Right cardiac atrium (tissue), 5 donors: ENCODE data around the gene CHAT. TPM values are rescaled to one million over a fixed set of nuclear protein-coding genes. Genes with fewer than 3 reads are reported as not detected.
A peak's percentile ranks its signal among the peaks of the same experiment; 100 is the strongest.

Experiments
- ATAC-seq, 2 donors: fragments of 200-7000 bp; cut with Tn5 transposase; one replicate each; pipeline versions ENCODE4 v1.8.0 to v1.9.1; 2020; ENCODE audit warnings: moderate library complexity in 2 of 2, mild to moderate bottlenecking in 1 of 2
- DNase-seq, 3 donors: peaks; one replicate each; pipeline ENCODE4 v3.0.0-alpha.2; 2020
- H3K27ac ChIP-seq: one replicate; pipeline ENCODE4 v1.5.1; 2013; ENCODE audit warnings: mild to moderate bottlenecking, low read length, control low read depth, moderate library complexity
- H3K27me3 ChIP-seq: one replicate; pipeline ENCODE4 v1.6.1; 2013; ENCODE audit not compliant: control insufficient read depth, insufficient read depth
- H3K4me1 ChIP-seq: one replicate; pipeline ENCODE4 v1.6.1; 2013; ENCODE audit warnings: low read length; ENCODE audit not compliant: control insufficient read depth, insufficient read depth
- H3K4me3 ChIP-seq: one replicate; pipeline ENCODE4 v1.5.1; 2013; ENCODE audit warnings: low read length, control low read depth
- H3K9me3 ChIP-seq: one replicate; pipeline ENCODE4 v1.6.1; 2013; ENCODE audit warnings: low read length; ENCODE audit not compliant: control insufficient read depth
- WGBS: extraction: QIAGEN DNeasy Blood & Tissue Kit; methylation state at CpG from one replicate; pipeline ENCODE4 v1.1.7; 2013; 5-methylcytosine and 5-hydroxymethylcytosine counted together
- intact Hi-C, 4 donors: fragments of 100-400 bp; cut with DNase I; formaldehyde crosslinking; loops; one replicate each; pipeline versions ENCODE4 v1.11.0 to v1.14.0; 2022 to 2023
- polyA plus RNA-seq: library from polyadenylated mRNA; stranded (reverse); fragments of 200-250 nt; gene quantifications from one replicate; pipeline ENCODE4 v1.2.3, GENCODE V29; 2013
- total RNA-seq, 4 donors: library from RNA; stranded (reverse); fragmentation: NEBNext Ultra II Directional; extraction: Animal tissue kit (Norgen Biotek cat#: 25700); gene quantifications; one replicate each; pipeline ENCODE4 v1.2.1, GENCODE V29; 2021
- donor health status: healthy with polysubstance abuse.
- donor health status: DM: no; HTN: yes; CAD: no.
- donor health status: DM: no; HTN: no; CAD: no.
- donor health status: DM: no; HTN: yes; CAD: no; lungs with severe emphysema.
- donor health status: DM: yes; HTN: yes; CAD: no.

Gene CHAT
- total and polyA plus RNA-seq, 5 donors = not detected

- 45% methylated on average over 6 of the region's 6 CpGs for WGBS
- DNase-seq (no peak), ATAC-seq (no peak)
- Histone ChIP-seq H3K27ac (no peak overlapping the region), H3K9me3 (no peaks in the 10 kb centered on the region), H3K4me1 (no peaks in the 10 kb centered on the region), H3K4me3 (no peak overlapping the region), H3K27me3 (no peaks in the 10 kb centered on the region)
- intact Hi-C loops = no loop called here
Measured at GRCh38 chr10:49621561-49621960, 7.7 kb downstream of the CHAT start.

DNA sequence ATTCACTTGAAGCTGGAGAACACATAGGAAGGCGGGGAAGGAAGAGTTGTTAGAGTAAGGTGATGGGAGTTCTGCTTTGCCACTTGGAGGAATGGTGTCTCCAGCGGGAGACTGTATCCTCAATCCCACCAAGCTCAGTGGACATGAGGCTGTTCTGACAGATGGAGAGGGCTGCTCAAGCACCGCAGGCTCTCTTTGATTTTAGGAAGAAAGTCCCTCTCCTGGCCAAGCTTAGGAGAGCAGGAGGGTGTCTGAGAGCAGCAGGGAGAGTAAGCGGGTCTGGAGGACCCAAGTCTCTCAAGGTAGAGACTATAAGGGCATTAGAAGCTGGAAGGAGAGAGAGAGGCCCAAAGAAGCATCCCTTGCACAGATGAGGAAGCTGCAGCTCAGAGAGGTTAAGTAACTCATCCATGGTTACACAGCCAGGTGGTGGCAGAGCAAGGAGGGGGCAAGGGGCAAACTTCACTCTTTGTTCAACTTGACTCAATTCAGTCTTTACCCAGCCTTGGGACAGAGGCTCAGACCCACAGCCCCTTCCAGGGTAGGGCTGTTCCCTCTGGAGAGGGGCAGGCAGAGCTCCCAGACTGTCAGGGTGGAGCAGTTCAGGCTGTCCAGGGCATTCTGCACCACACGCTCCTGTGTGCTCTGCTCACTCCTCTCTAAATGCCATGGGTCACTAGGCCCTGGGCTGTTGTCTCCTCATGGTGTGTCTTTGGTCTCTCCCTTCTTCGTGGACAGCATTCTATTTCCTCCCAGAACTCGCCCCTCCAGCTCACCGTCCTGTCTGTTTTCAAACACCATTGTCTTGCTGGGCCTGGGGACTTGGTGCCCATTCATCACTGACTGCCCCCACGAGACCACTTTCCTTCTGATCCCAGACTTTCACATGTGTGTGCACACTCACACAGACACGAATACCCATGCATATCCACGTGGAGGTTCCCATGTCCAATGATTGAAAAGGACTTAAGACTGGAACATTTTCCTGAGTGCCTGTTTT is 8.9 kb downstream of the CHAT start:
- WGBS = 68% methylated on average over 11 of the region's 11 CpGs
- ATAC-seq (no peak), DNase-seq (no peak)
- Histone ChIP-seq H3K27me3 (no peaks in the 10 kb centered on the region), H3K4me3 (no peak overlapping the region), H3K27ac (no peak overlapping the region), H3K9me3 (no peaks in the 10 kb centered on the region), H3K4me1 (no peaks in the 10 kb centered on the region)
- intact Hi-C loops = no loop called here

GRCh38 chr10:49624629-49625028 is 10.8 kb downstream of the CHAT start:
- DNase-seq (no peak), ATAC-seq (no peak)
- Histone ChIP-seq H3K9me3 (no peaks in the 10 kb centered on the region), H3K27ac (no peak overlapping the region), H3K4me1 (no peaks in the 10 kb centered on the region), H3K27me3 (no peaks in the 10 kb centered on the region), H3K4me3 (no peak overlapping the region)
- WGBS = 56% methylated on average over 5 of the region's 5 CpGs
- intact Hi-C loops = no loop called here

DNA sequence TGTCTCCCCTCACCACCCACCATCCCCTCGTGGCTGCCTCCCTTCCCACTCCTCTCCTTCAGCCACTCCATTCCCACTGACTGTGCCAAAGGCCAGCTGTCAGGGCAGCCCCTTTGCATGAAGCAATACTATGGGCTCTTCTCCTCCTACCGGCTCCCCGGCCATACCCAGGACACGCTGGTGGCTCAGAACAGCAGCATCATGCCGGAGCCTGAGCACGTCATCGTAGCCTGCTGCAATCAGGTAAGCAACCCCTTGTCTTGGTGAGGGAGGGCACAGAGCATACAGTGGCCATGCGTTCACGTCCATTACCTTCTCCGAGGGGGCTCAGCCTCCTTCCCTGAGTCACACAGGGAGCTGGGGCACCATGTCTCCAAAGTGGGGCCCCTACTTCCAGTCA is 11.6 kb downstream of the CHAT start:
- no peak overlapping the region for H3K4me3 ChIP-seq
- 78% methylated on average over 10 of the region's 10 CpGs for WGBS
- no peaks in the 10 kb centered on the region for H3K27me3 ChIP-seq
- H3K4me1 ChIP-seq = no peaks in the 10 kb centered on the region
- ATAC-seq (no peak), DNase-seq (no peak)
- intact Hi-C loops = no loop called here
- no peak overlapping the region for H3K27ac ChIP-seq
- H3K9me3 ChIP-seq = no peaks in the 10 kb centered on the region

DNA sequence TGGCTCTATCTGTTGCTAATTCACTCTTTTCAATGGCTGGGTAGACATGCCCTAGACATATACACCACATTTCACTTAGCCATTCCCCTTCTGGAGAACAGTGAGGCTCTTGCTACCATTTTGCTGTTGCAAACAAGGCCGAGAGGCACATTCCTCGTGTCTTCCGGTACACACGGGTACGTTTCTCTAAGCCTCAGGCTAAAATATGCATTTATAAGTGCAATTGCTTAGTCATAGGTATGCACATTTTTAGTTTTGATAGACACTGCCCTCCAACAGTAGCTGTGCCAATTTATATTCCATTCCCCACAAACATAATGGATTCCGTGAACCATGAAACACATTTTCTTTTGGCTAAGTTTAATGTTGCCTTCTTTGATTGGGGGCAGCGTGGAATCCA is 13.2 kb downstream of the CHAT start:
- ATAC-seq (no peak), DNase-seq (no peak)
- Histone ChIP-seq H3K27me3 (no peaks in the 10 kb centered on the region), H3K4me3 (no peak overlapping the region), H3K9me3 (no peaks in the 10 kb centered on the region), H3K27ac (no peak overlapping the region), H3K4me1 (no peaks in the 10 kb centered on the region)
- intact Hi-C loops = no loop called here
- WGBS = 92% methylated on average over 7 of the region's 7 CpGs

GRCh38 chr10:49627644-49628247 is 13.9 kb downstream of the CHAT start:
- Histone ChIP-seq H3K27ac (no peak overlapping the region), H3K27me3 (no peaks in the 10 kb centered on the region), H3K4me3 (no peak overlapping the region), H3K9me3 (no peaks in the 10 kb centered on the region), H3K4me1 (no peaks in the 10 kb centered on the region)
- WGBS = 83% methylated on average over 18 of the region's 18 CpGs
- DNase-seq = no peak
- intact Hi-C loops = no loop called here
- no peak for ATAC-seq

- no peak for ATAC-seq
- H3K27ac ChIP-seq = no peak overlapping the region
- WGBS = 86% methylated on average over 8 of the region's 8 CpGs
- no peaks in the 10 kb centered on the region for H3K4me1 ChIP-seq
- intact Hi-C loops = no loop called here
- H3K4me3 ChIP-seq = no peak overlapping the region
- no peaks in the 10 kb centered on the region for H3K9me3 ChIP-seq
- H3K27me3 ChIP-seq = no peaks in the 10 kb centered on the region
- DNase-seq = no peak
Measured at GRCh38 chr10:49628599-49628998, 14.8 kb downstream of the CHAT start.

DNA sequence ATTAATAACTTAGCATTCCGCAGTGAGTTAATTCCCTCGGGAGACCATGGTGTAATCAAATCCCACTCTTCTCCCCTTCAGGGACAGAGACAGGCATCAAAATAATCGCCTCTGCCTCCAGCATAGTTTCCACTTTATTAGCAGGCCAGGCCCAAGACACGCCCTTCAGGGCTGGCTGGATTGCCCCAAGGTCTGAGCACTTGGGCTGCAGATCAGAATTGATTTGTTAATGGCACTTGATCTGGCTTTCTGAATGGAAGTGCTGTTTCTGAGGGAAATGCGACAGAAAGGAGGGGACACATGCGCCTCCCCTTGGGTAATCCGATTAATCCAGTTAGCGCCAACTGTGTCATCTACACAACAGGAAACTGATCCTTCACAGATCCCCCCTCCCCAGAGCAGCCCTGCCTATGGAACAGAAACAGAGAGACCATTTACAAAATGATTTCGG is 15.6 kb downstream of the CHAT start:
- no peak for DNase-seq
- intact Hi-C loops = no loop called here
- H3K27me3 ChIP-seq = no peaks in the 10 kb centered on the region
- WGBS = 63% methylated on average over 9 of the region's 9 CpGs
- H3K4me1 ChIP-seq = no peaks in the 10 kb centered on the region
- no peaks in the 10 kb centered on the region for H3K9me3 ChIP-seq
- ATAC-seq = no peak
- no peak overlapping the region for H3K27ac ChIP-seq
- H3K4me3 ChIP-seq = no peak overlapping the region

DNA sequence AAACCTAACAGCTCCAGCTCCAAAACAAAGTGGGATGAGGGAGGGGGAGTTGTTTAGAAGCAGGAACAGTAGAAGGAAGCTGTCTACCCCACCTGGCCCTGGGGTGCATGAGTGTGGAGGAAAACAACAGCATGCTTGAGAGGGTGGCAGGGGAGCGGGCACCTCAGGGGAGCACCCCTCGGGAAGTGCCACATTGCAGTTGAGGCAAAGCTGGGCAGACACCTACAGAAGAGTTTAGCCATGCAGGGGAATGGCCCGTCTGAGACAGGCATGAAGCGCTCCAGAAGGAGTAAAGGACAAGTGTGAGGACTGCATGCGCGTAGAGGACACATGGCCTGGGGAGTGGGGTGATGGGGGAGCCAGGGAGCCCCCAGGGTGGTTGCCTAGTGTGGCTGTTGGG is 18.1 kb downstream of the CHAT start:
- intact Hi-C loops = no loop called here
- Histone ChIP-seq H3K4me1 (no peaks in the 10 kb centered on the region), H3K9me3 (no peaks in the 10 kb centered on the region), H3K27ac (no peak overlapping the region), H3K27me3 (no peaks in the 10 kb centered on the region), H3K4me3 (no peak overlapping the region)
- no peak for DNase-seq
- no peak for ATAC-seq
- WGBS = 92% methylated on average over 6 of the region's 6 CpGs

DNA sequence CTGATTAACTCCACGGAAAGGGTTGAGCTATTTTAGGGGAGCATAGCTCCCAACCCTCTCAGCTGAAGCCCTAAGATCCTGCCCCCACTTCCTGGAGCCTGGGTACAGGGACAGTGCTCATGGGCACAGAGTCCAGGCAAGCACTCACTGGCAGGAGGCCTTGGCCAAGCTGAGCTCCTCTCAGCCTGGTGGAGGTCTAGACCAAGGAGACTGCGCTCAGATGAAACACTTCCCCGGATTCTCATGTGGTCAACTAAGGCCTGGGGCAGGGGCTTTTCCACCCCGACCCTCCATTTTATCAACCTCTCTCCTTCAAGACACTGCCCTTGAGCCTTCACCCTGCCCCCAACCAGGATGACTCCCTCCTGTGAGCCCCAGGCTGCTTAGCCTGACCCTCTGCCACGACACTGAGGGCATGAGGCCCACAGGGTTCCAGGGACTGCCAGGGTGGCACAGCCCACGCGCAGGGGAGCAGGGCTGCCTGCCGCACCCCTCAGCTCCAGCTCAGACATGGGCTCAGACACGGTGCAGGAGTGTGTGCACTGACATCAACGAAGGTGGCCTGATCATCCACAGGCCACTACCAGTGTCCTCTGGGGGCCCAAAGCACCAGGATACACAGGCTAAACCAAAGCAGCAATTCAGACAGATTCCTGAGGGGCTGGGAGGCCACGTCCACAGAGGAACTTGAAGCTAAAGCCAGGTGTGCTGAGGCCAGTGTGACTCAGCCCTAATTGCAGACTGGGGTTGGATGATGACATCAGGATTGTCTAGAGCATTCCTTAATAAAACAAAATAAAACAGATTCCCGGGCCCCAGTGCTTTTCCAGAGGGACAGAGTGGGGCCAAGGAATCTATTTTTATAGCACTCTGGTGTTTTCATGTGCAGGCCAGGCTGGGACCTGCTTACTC is 18.8 kb downstream of the CHAT start:
- Histone ChIP-seq H3K27ac (no peak overlapping the region), H3K9me3 (no peaks in the 10 kb centered on the region), H3K4me3 (no peak overlapping the region), H3K4me1 (no peaks in the 10 kb centered on the region), H3K27me3 (no peaks in the 10 kb centered on the region)
- DNase-seq = no peak
- peak in 1 of 2 donors; percentile 16 for ATAC-seq
- intact Hi-C loops = no loop called here
- 53% methylated on average over 12 of the region's 12 CpGs for WGBS
